Progenitor cell of endocrine pancreas (in vitro differentiated cells): ENCODE data around the gene HTR5A. TPM values are rescaled to one million over a fixed set of nuclear protein-coding genes. Genes with fewer than 3 reads are reported as not detected.

Experiments
- DNase-seq: peaks from one replicate; pipeline ENCODE4 v3.0.0; 2021; ENCODE audit warnings: low spot score; ENCODE audit not compliant: unreplicated experiment
- H3K27ac Mint-ChIP-seq: 2 replicates; pipeline ENCODE4 v1.8.0; 2021; ENCODE audit warnings: mild to moderate bottlenecking, moderate library complexity, mixed read lengths
- H3K27me3 Mint-ChIP-seq: 2 replicates; pipeline ENCODE4 v1.8.0; 2021; ENCODE audit warnings: mixed read lengths
- H3K36me3 Mint-ChIP-seq: 2 replicates; pipeline ENCODE4 v1.8.0; 2022; ENCODE audit warnings: mixed read lengths; ENCODE audit not compliant: insufficient read depth
- H3K4me1 Mint-ChIP-seq: 2 replicates; pipeline ENCODE4 v1.8.0; 2021; ENCODE audit warnings: low read depth, mixed read lengths
- H3K4me3 Mint-ChIP-seq: 2 replicates; pipeline ENCODE4 v1.8.0; 2021; ENCODE audit warnings: low read depth, mild to moderate bottlenecking, moderate library complexity, mixed read lengths
- H3K9me3 Mint-ChIP-seq: 2 replicates; pipeline ENCODE4 v1.8.0; 2021; ENCODE audit warnings: low read depth, mixed read lengths
- CTCF ChIP-seq: fragments of 200-600 bp; sonication (generic); IDR thresholded peaks from one replicate; pipeline ENCODE4 v1.5.0; 2021; ENCODE audit warnings: antibody characterized with exemption, mild to moderate bottlenecking; ENCODE audit not compliant: unreplicated experiment
- total RNA-seq: library from RNA; stranded (reverse); gene quantifications from 2 replicates; pipeline ENCODE4 v1.2.1, GENCODE V29; 2021

Gene HTR5A
- total RNA-seq, 1 donor from 2014 or later: not detected

- Mint-ChIP-seq H3K9me3 (peaks cover 16% of the 10 kb centered on the region), H3K4me3 (no peak overlapping the region), H3K27ac (no peak overlapping the region), H3K27me3 (no peaks in the 10 kb centered on the region), H3K4me1 (peaks cover 8% of the 10 kb centered on the region), H3K36me3 (peaks cover 5% of the 10 kb centered on the region)
- TF ChIP-seq CTCF: no peak
- DNase-seq: no peak
Observed at GRCh38 chr7:155122831-155123230, 52.7 kb downstream of the HTR5A start.

- Mint-ChIP-seq H3K4me3 (no peak overlapping the region), H3K27me3 (no peaks in the 10 kb centered on the region), H3K27ac (peak overlapping the region; percentile 40), H3K36me3 (peaks cover 6% of the 10 kb centered on the region), H3K4me1 (peaks cover 10% of the 10 kb centered on the region), H3K9me3 (peaks cover 18% of the 10 kb centered on the region)
- no peak for TF ChIP-seq CTCF
- DNase-seq: no peak
Observed at GRCh38 chr7:155123413-155123812, 53.3 kb downstream of the HTR5A start.

GRCh38 chr7:155124706-155125105, 54.6 kb downstream of the HTR5A start:
- H3K4me3 Mint-ChIP-seq: peak overlapping the region; percentile 19
- no peak for DNase-seq
- peaks cover 6% of the 10 kb centered on the region for H3K36me3 Mint-ChIP-seq
- H3K9me3 Mint-ChIP-seq: peaks cover 16% of the 10 kb centered on the region
- peaks cover 14% of the 10 kb centered on the region for H3K4me1 Mint-ChIP-seq
- H3K27ac Mint-ChIP-seq: peak overlapping the region; percentile 84
- TF ChIP-seq CTCF: no peak
- no peaks in the 10 kb centered on the region for H3K27me3 Mint-ChIP-seq

- TF ChIP-seq CTCF: no peak
- H3K4me1 Mint-ChIP-seq: peaks cover 14% of the 10 kb centered on the region
Observed at GRCh38 chr7:155129186-155129585, 59.1 kb downstream of the HTR5A start.

GRCh38 chr7:155129789-155130188, 59.7 kb downstream of the HTR5A start:
- Mint-ChIP-seq H3K27me3 (no peaks in the 10 kb centered on the region), H3K27ac (no peak overlapping the region), H3K9me3 (peaks cover 5% of the 10 kb centered on the region), H3K36me3 (peaks cover 3% of the 10 kb centered on the region), H3K4me3 (no peak overlapping the region), H3K4me1 (peaks cover 11% of the 10 kb centered on the region)
- no peak for DNase-seq
- no peak for TF ChIP-seq CTCF

More at GRCh38 chr7:155129186-155129585, 59.1 kb downstream of the HTR5A start:
- Mint-ChIP-seq H3K4me3 (no peak overlapping the region), H3K27ac (no peak overlapping the region), H3K27me3 (no peaks in the 10 kb centered on the region), H3K9me3 (peaks cover 8% of the 10 kb centered on the region), H3K36me3 (peaks cover 6% of the 10 kb centered on the region)
- DNase-seq: no peak
